ENCODE measurements around the gene EMX1. TPM values are rescaled to one million over a fixed set of nuclear protein-coding genes. Genes with fewer than 3 reads are reported as not detected.

Gene EMX1
- total and polyA plus RNA-seq, 3 donors from 2014 or later, result 4.5 to 13.2 (median 11.3) TPM

- TF ChIP-seq POLR2A (IDR thresholded peaks at IDR 0.05), result no peak
- no peak for TF ChIP-seq CTCF (IDR thresholded peaks at IDR 0.05)
- Histone ChIP-seq H3K9me3 (no peaks in the 10 kb centered on the region), H3K27me3 (no peaks in the 10 kb centered on the region), H3K4me3 (no peak overlapping the region), H3K36me3 (ENCODE audit: low read depth, missing control alignments) (no peaks in the 10 kb centered on the region), H3K4me1 (peaks cover 5% of the 10 kb centered on the region), H3K27ac (no peak overlapping the region)
- WGBS, 2 donors, result 38 to 42% methylated on average over 4 of the region's 4 CpGs
- intact Hi-C loops (cut with DNase I; ENCODE audit: low total_unique reads), result no loop called here
- DNase-seq, result no peak
Observed at GRCh38 chr2:72926368-72926767, 9.0 kb downstream of the EMX1 start.

- H3K36me3 ChIP-seq (ENCODE audit: low read depth, missing control alignments), result no peaks in the 10 kb centered on the region
- 68 to 79% methylated on average over 6 of the region's 6 CpGs for WGBS, 2 donors
- H3K4me1 ChIP-seq, result peaks cover 5% of the 10 kb centered on the region
- no peak overlapping the region for H3K27ac ChIP-seq
- H3K9me3 ChIP-seq, result no peaks in the 10 kb centered on the region
- no peak for DNase-seq
- intact Hi-C loops (cut with DNase I; ENCODE audit: low total_unique reads), result no loop called here
- TF ChIP-seq CTCF (IDR thresholded peaks at IDR 0.05) (no peak), POLR2A (IDR thresholded peaks at IDR 0.05) (no peak)
- no peak overlapping the region for H3K4me3 ChIP-seq
- H3K27me3 ChIP-seq, result no peaks in the 10 kb centered on the region
Observed at GRCh38 chr2:72926811-72927465, 9.6 kb downstream of the EMX1 start.

GRCh38 chr2:72927619-72928550 is 10.6 kb downstream of the EMX1 start:
- 91 to 93% methylated on average over 8 of the region's 8 CpGs for WGBS, 2 donors
- H3K4me1 ChIP-seq, result peaks cover 5% of the 10 kb centered on the region
- H3K27ac ChIP-seq, result no peak overlapping the region
- no peaks in the 10 kb centered on the region for H3K36me3 ChIP-seq (ENCODE audit: low read depth, missing control alignments)
- H3K27me3 ChIP-seq, result no peaks in the 10 kb centered on the region
- no peak for DNase-seq
- no peak overlapping the region for H3K4me3 ChIP-seq
- TF ChIP-seq CTCF (IDR thresholded peaks at IDR 0.05), result no peak
- TF ChIP-seq POLR2A (IDR thresholded peaks at IDR 0.05), result no peak
- intact Hi-C loops (cut with DNase I; ENCODE audit: low total_unique reads), result no loop called here
- H3K9me3 ChIP-seq, result no peaks in the 10 kb centered on the region

GRCh38 chr2:72929010-72929409 is 11.7 kb downstream of the EMX1 start:
- Histone ChIP-seq H3K4me3 (no peak overlapping the region), H3K9me3 (no peaks in the 10 kb centered on the region), H3K27ac (no peak overlapping the region), H3K36me3 (ENCODE audit: low read depth, missing control alignments) (no peaks in the 10 kb centered on the region), H3K27me3 (no peaks in the 10 kb centered on the region), H3K4me1 (peaks cover 5% of the 10 kb centered on the region)
- intact Hi-C loops (cut with DNase I; ENCODE audit: low total_unique reads), result no loop called here
- TF ChIP-seq POLR2A (IDR thresholded peaks at IDR 0.05) (no peak), CTCF (IDR thresholded peaks at IDR 0.05) (no peak)
- no peak for DNase-seq
- 35 to 60% methylated on average over 1 of the region's 1 CpG for WGBS, 2 donors

Measured in testis (tissue), 3 donors.